Stomach (tissue), 4 donors: ENCODE results near the gene BPI.

ENCODE experiments used
- CTCF ChIP-seq, 7 experiments: fragments of 450-650 bp in 4 of 7; fragments of 200-600 bp in 3 of 7; sonication (generic) in 3 of 7; IDR thresholded peaks; one replicate each; pipeline ENCODE4 v1.5.1; 2016 to 2019; ENCODE audit warnings: antibody characterized with exemption in 7 of 7, control low read depth in 2 of 7, mild to moderate bottlenecking in 1 of 7
- EP300 ChIP-seq: sonication (generic); formaldehyde crosslinking; IDR thresholded peaks from one replicate; pipeline ENCODE4 v1.6.1; 2017; ENCODE audit warnings: antibody characterized with exemption
- POLR2A ChIP-seq, 4 donors: fragments of 450-650 bp; IDR thresholded peaks; one replicate each; pipeline ENCODE4 v1.6.1; 2016; ENCODE audit warnings: antibody characterized with exemption in 4 of 4, control low read depth in 2 of 4, mild to moderate bottlenecking in 1 of 4, moderate library complexity in 1 of 4

DNA sequence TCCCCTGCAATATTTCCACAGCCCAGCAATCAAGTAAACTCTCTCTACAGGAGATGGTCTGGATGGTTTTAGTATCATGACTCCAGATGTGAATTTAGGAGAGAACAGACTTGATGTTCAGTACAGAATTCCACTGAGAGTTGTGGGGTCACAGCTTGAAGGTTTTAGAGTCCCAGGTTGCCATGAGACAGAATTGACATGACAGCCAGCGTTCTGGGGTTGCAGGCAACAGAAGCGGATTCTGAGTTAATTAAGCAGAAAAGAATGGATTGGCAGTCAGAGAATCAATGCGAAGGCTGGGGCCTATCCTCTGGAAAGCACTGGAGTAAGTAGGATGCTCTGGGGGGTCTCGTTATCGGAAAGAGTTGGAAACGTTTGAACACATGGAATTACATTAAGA, 41.0 kb upstream of the BPI start:
- TF ChIP-seq POLR2A (IDR thresholded peaks at IDR 0.05), result no peak
- TF ChIP-seq EP300, result no peak
- TF ChIP-seq CTCF (IDR thresholded peaks at IDR 0.05), result no peak
